AG09309 (cell line): ENCODE data around the gene ANKRD23.

ENCODE experiments used
- DNase-seq: peaks from one replicate; pipeline ENCODE4 v3.0.0-alpha.2; 2010; ENCODE audit warnings: low read depth
- H3K4me3 ChIP-seq: 2 replicates; pipeline ENCODE4 v1.5.1; 2011; ENCODE audit warnings: mild to moderate bottlenecking, low read depth, low read length, moderate library complexity; ENCODE audit not compliant: control insufficient read depth
- CTCF ChIP-seq: IDR thresholded peaks from 2 replicates; pipeline ENCODE4 v1.5.1; 2011; ENCODE audit warnings: mild to moderate bottlenecking, low read depth, low read length, inconsistent platforms; ENCODE audit not compliant: insufficient read depth, control insufficient read depth; ENCODE audit errors: missing control alignments

Gene ANKRD23

GRCh38 chr2:96832754-96833507 lies 10.9 kb downstream of the ANKRD23 start:
- no peak for TF ChIP-seq CTCF
- no peak for DNase-seq
- no peak overlapping the region for H3K4me3 ChIP-seq

- no peak for TF ChIP-seq CTCF
- no peak overlapping the region for H3K4me3 ChIP-seq
Measured at GRCh38 chr2:96832408-96832753, 11.4 kb downstream of the ANKRD23 start.

GRCh38 chr2:96831679-96832078 lies 12.1 kb downstream of the ANKRD23 start:
- H3K4me3 ChIP-seq, result no peak overlapping the region
- TF ChIP-seq CTCF, result no peak
- DNase-seq, result no peak

More at GRCh38 chr2:96832408-96832753, 11.4 kb downstream of the ANKRD23 start:
- DNase-seq, result no peak

GRCh38 chr2:96830044-96830562 lies 13.7 kb downstream of the ANKRD23 start:
- no peak for TF ChIP-seq CTCF
- no peak overlapping the region for H3K4me3 ChIP-seq
- DNase-seq, result no peak

- H3K4me3 ChIP-seq, result no peak overlapping the region
- no peak for TF ChIP-seq CTCF
- DNase-seq, result no peak
Measured at GRCh38 chr2:96828874-96829273, 14.9 kb downstream of the ANKRD23 start.

- no peak for TF ChIP-seq CTCF
- no peak for DNase-seq
- no peak overlapping the region for H3K4me3 ChIP-seq
Measured at GRCh38 chr2:96828436-96828835, 15.4 kb downstream of the ANKRD23 start.
